Neural cell (in vitro differentiated cells): ENCODE data around the gene SMCO4.

Experiments
- EP300 ChIP-seq: fragments of 450-650 bp; conservative IDR thresholded peaks from 2 replicates; pipeline ENCODE4 v1.6.1; 2014; ENCODE audit warnings: antibody characterized with exemption, mild to moderate bottlenecking, moderate library complexity; ENCODE audit not compliant: poor library complexity, severe bottlenecking
- EZH2 ChIP-seq: fragments of 200-600, 300-800 bp; shearing (Covaris generic), sonication (generic); IDR thresholded peaks from 2 replicates; pipeline ENCODE4 v1.6.1; 2014; ENCODE audit warnings: antibody characterized with exemption, low read length, borderline replicate concordance, mild to moderate bottlenecking; ENCODE audit not compliant: insufficient read depth, poor library complexity, severe bottlenecking
- POLR2AphosphoS5 ChIP-seq: IDR thresholded peaks from 2 replicates; pipeline ENCODE4 v1.6.1; 2012
- RAD21 ChIP-seq: fragments of 450-650 bp; conservative IDR thresholded peaks from 2 replicates; pipeline ENCODE4 v1.6.1; 2014; ENCODE audit warnings: antibody characterized with exemption, mild to moderate bottlenecking, moderate library complexity
- SMC3 ChIP-seq: fragments of 450-650 bp; conservative IDR thresholded peaks from 2 replicates; pipeline ENCODE4 v1.6.1; 2014; ENCODE audit warnings: antibody characterized with exemption, mild to moderate bottlenecking, moderate library complexity; ENCODE audit not compliant: poor library complexity
- TF ChIP-seq, protein P1 (sequence below): fragments of 450-650 bp; IDR thresholded peaks from 2 replicates; pipeline ENCODE4 v1.5.1; 2014; ENCODE audit warnings: antibody characterized with exemption, mild to moderate bottlenecking, moderate library complexity; ENCODE audit not compliant: poor library complexity, severe bottlenecking
- TF ChIP-seq, protein P2 (sequence below): IDR thresholded peaks from 2 replicates; pipeline ENCODE4 v1.6.1; 2012; ENCODE audit warnings: borderline replicate concordance

DNA sequence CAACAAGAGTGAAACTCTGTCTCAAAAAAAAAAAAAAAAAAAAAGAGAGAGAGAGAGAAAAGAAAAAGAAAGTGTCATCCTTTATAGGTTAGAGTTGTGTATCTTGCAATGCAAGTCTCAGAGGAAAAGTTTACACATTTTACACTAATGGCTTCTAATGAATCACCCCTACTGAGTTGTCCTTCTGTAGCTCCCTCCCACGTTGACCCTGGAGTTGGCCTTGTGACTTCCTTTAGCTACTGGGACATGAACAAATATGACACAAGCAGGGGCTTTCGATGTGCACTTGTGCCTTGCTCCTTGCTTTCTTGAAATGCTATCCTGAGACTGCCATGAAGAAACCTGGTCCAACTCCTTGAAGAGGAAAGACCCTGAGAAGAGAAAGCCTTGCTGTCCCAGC, 2.4 kb upstream of the SMCO4 start:
- TF ChIP-seq, protein P1, sequence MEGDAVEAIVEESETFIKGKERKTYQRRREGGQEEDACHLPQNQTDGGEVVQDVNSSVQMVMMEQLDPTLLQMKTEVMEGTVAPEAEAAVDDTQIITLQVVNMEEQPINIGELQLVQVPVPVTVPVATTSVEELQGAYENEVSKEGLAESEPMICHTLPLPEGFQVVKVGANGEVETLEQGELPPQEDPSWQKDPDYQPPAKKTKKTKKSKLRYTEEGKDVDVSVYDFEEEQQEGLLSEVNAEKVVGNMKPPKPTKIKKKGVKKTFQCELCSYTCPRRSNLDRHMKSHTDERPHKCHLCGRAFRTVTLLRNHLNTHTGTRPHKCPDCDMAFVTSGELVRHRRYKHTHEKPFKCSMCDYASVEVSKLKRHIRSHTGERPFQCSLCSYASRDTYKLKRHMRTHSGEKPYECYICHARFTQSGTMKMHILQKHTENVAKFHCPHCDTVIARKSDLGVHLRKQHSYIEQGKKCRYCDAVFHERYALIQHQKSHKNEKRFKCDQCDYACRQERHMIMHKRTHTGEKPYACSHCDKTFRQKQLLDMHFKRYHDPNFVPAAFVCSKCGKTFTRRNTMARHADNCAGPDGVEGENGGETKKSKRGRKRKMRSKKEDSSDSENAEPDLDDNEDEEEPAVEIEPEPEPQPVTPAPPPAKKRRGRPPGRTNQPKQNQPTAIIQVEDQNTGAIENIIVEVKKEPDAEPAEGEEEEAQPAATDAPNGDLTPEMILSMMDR: no peak
- TF ChIP-seq EZH2: no peak
- no peak for TF ChIP-seq RAD21
- TF ChIP-seq POLR2AphosphoS5: no peak
- no peak for TF ChIP-seq SMC3
- no peak for TF ChIP-seq EP300
- TF ChIP-seq, protein P2, sequence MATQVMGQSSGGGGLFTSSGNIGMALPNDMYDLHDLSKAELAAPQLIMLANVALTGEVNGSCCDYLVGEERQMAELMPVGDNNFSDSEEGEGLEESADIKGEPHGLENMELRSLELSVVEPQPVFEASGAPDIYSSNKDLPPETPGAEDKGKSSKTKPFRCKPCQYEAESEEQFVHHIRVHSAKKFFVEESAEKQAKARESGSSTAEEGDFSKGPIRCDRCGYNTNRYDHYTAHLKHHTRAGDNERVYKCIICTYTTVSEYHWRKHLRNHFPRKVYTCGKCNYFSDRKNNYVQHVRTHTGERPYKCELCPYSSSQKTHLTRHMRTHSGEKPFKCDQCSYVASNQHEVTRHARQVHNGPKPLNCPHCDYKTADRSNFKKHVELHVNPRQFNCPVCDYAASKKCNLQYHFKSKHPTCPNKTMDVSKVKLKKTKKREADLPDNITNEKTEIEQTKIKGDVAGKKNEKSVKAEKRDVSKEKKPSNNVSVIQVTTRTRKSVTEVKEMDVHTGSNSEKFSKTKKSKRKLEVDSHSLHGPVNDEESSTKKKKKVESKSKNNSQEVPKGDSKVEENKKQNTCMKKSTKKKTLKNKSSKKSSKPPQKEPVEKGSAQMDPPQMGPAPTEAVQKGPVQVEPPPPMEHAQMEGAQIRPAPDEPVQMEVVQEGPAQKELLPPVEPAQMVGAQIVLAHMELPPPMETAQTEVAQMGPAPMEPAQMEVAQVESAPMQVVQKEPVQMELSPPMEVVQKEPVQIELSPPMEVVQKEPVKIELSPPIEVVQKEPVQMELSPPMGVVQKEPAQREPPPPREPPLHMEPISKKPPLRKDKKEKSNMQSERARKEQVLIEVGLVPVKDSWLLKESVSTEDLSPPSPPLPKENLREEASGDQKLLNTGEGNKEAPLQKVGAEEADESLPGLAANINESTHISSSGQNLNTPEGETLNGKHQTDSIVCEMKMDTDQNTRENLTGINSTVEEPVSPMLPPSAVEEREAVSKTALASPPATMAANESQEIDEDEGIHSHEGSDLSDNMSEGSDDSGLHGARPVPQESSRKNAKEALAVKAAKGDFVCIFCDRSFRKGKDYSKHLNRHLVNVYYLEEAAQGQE: no peak
